LNCAP (cell line): ENCODE measurements around the gene ALOX12.

Experiments
- CTCF ChIP-seq: fragments of 450-650 bp; IDR thresholded peaks from 2 replicates; pipeline ENCODE4 v1.5.1; 2017; ENCODE audit warnings: mild to moderate bottlenecking

The ALOX12 gene

GRCh38 chr17:7045492-7046126 is 49.8 kb downstream of the ALOX12 start:
- peak; percentile 91 for TF ChIP-seq CTCF

- TF ChIP-seq CTCF, result peak; percentile 7; the same call in 1 of the 2 replicates
Observed at GRCh38 chr17:7046127-7046724, 50.4 kb downstream of the ALOX12 start.

- TF ChIP-seq CTCF, result no peak
Observed at GRCh38 chr17:7047566-7047965, 51.7 kb downstream of the ALOX12 start.

GRCh38 chr17:7048968-7049367 is 53.1 kb downstream of the ALOX12 start:
- no peak for TF ChIP-seq CTCF

- no peak for TF ChIP-seq CTCF
Observed at GRCh38 chr17:7056386-7056785, 60.5 kb downstream of the ALOX12 start.

- TF ChIP-seq CTCF, result no peak
Observed at GRCh38 chr17:7058831-7059447, 63.1 kb downstream of the ALOX12 start.
